Muscle of arm (tissue), 12 donors: ENCODE results near the gene RSPRY1. TPM values are rescaled to one million over a fixed set of nuclear protein-coding genes. Genes with fewer than 3 reads are reported as not detected.
A peak's percentile ranks its signal among the peaks of the same experiment; 100 is the strongest.

Experiments used
- DNase-seq: peaks from one replicate; pipeline ENCODE4 v3.0.0-alpha.2; 2013
- polyA plus RNA-seq, 12 donors: library from polyadenylated mRNA; unstranded; fragments of 120-200 nt; gene quantifications; one replicate each; pipeline ENCODE4 v1.2.1, GENCODE V29; 2013; ENCODE audit not compliant: insufficient read length in 12 of 12

RSPRY1 gene
- polyA plus RNA-seq, 12 donors, result 17.3 to 37.3 (median 27.7) TPM; not detected in 1

GRCh38 chr16:57213462-57213861, 27.3 kb downstream of the RSPRY1 start:
- no peak for DNase-seq

- DNase-seq, result no peak
Observed at GRCh38 chr16:57216968-57217367, 30.8 kb downstream of the RSPRY1 start.

GRCh38 chr16:57223057-57223456, 36.9 kb downstream of the RSPRY1 start:
- DNase-seq, result no peak

GRCh38 chr16:57224651-57225335, 38.7 kb downstream of the RSPRY1 start:
- no peak for DNase-seq

- no peak for DNase-seq
Observed at GRCh38 chr16:57225978-57226377, 39.8 kb downstream of the RSPRY1 start.

- no peak for DNase-seq
Observed at GRCh38 chr16:57226701-57227621, 40.8 kb downstream of the RSPRY1 start.

GRCh38 chr16:57229079-57229478, 43.0 kb downstream of the RSPRY1 start:
- no peak for DNase-seq

GRCh38 chr16:57231821-57232350, 45.8 kb downstream of the RSPRY1 start:
- no peak for DNase-seq

- DNase-seq, result no peak
Observed at GRCh38 chr16:57233944-57234706, 48.0 kb downstream of the RSPRY1 start.

- no peak for DNase-seq
Observed at GRCh38 chr16:57234707-57235092, 48.6 kb downstream of the RSPRY1 start.

GRCh38 chr16:57235128-57236021, 49.2 kb downstream of the RSPRY1 start:
- no peak for DNase-seq

- DNase-seq, result no peak
Observed at GRCh38 chr16:57236022-57236350, 49.9 kb downstream of the RSPRY1 start.

GRCh38 chr16:57238682-57239081, 52.6 kb downstream of the RSPRY1 start:
- DNase-seq, result no peak

- no peak for DNase-seq
Observed at GRCh38 chr16:57239107-57239506, 53.0 kb downstream of the RSPRY1 start.

- no peak for DNase-seq
Observed at GRCh38 chr16:57240851-57241250, 54.7 kb downstream of the RSPRY1 start.

- DNase-seq, result no peak
Observed at GRCh38 chr16:57242650-57243049, 56.5 kb downstream of the RSPRY1 start.

- no peak for DNase-seq
Observed at GRCh38 chr16:57244463-57244766, 58.3 kb downstream of the RSPRY1 start.

- DNase-seq, result peak; percentile 94
Observed at GRCh38 chr16:57244767-57245471, 58.8 kb downstream of the RSPRY1 start, which contains the start of gene ARL2BP. TSS of gene ARL2BP (plus strand) at chr16:57245259. CDS start at chr16:57245368, 109 bp downstream.

- DNase-seq, result no peak
Observed at GRCh38 chr16:57245472-57246113, 59.5 kb downstream of the RSPRY1 start.

GRCh38 chr16:57251352-57251751, 65.2 kb downstream of the RSPRY1 start:
- no peak for DNase-seq
